ENCODE measurements around the gene ZNF385B.

DNA sequence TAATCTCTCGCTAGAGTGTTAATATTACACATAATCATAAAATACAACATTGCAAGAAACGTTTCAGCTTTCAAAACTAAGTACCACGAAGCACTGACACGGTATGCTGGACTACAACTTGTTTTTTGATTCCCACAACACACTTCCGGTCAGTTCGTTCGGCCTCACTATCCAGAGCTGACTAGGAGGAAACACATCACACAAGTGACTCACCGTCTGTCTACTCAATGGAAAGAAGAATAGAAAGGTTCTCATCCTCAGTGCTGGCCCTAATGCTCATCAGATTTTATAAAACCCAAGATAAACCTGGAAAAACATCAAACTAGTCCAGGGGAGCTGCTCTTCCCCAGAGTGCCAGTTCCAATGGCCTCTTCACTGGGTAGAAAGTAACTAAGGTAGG lies 42.9 kb downstream of the ZNF385B start:
- TF ChIP-seq, protein P1, sequence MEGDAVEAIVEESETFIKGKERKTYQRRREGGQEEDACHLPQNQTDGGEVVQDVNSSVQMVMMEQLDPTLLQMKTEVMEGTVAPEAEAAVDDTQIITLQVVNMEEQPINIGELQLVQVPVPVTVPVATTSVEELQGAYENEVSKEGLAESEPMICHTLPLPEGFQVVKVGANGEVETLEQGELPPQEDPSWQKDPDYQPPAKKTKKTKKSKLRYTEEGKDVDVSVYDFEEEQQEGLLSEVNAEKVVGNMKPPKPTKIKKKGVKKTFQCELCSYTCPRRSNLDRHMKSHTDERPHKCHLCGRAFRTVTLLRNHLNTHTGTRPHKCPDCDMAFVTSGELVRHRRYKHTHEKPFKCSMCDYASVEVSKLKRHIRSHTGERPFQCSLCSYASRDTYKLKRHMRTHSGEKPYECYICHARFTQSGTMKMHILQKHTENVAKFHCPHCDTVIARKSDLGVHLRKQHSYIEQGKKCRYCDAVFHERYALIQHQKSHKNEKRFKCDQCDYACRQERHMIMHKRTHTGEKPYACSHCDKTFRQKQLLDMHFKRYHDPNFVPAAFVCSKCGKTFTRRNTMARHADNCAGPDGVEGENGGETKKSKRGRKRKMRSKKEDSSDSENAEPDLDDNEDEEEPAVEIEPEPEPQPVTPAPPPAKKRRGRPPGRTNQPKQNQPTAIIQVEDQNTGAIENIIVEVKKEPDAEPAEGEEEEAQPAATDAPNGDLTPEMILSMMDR (IDR thresholded peaks at IDR 0.05): no peak
- TF ChIP-seq POLR2A (IDR thresholded peaks at IDR 0.05): no peak
- no peak for TF ChIP-seq EP300 (IDR thresholded peaks at IDR 0.05)

All from ovary (tissue), 3 donors.